PFSK-1 (cell line): ENCODE data around the gene MIA.
A peak's percentile ranks its signal among the peaks of the same experiment; 100 is the strongest.

Source experiments
- FOXP2 ChIP-seq: optimal IDR thresholded peaks from 2 replicates; pipeline ENCODE3; 2011; ENCODE audit warnings: borderline replicate concordance, control low read depth, inconsistent platforms; ENCODE audit not compliant: insufficient read depth; ENCODE audit errors: extremely low read length, extremely low read depth
- POLR2AphosphoS5 ChIP-seq: IDR thresholded peaks from 2 replicates; pipeline ENCODE4 v1.6.1; 2012; ENCODE audit warnings: low read depth, mild to moderate bottlenecking, control low read depth, low read length, moderate library complexity
- REST ChIP-seq, 2 experiments: IDR thresholded peaks; 2 replicates each; pipeline versions ENCODE4 v1.6.1 to v1.8.0; 2011 to 2012; ENCODE audit warnings: low read depth in 2 of 2, low read length in 2 of 2, control low read depth in 1 of 2, inconsistent platforms in 1 of 2, mild to moderate bottlenecking in 1 of 2, moderate library complexity in 1 of 2; ENCODE audit not compliant: insufficient read depth in 1 of 2
- SIN3A ChIP-seq: IDR thresholded peaks from 2 replicates; pipeline ENCODE4 v1.6.1; 2012; ENCODE audit warnings: mild to moderate bottlenecking, low read length, moderate library complexity, borderline replicate concordance; ENCODE audit not compliant: insufficient read depth
- TAF1 ChIP-seq: IDR thresholded peaks from 2 replicates; pipeline ENCODE4 v1.6.1; 2012; ENCODE audit warnings: low read length, control low read depth, borderline replicate concordance; ENCODE audit not compliant: insufficient read depth

Gene MIA

GRCh38 chr19:40801426-40802299 is 26.3 kb downstream of the MIA start:
- TF ChIP-seq FOXP2 (no peak), REST (IDR thresholded peaks at IDR 0.05; ENCODE audit: insufficient read depth in 1 of 2, low read depth in 2 of 2, low read length in 2 of 2) (no peak), SIN3A (no peak), TAF1 (no peak), POLR2AphosphoS5 (0 out of 2 replicates have a peak, but pooled peaks have one; percentile 34)

- TF ChIP-seq FOXP2: no peak
- no peak for TF ChIP-seq TAF1
- TF ChIP-seq POLR2AphosphoS5: no peak
- TF ChIP-seq SIN3A: no peak
- TF ChIP-seq REST (IDR thresholded peaks at IDR 0.05; ENCODE audit: insufficient read depth in 1 of 2, low read depth in 2 of 2, low read length in 2 of 2): no peak
Observed at GRCh38 chr19:40802300-40803169, 27.2 kb downstream of the MIA start.

GRCh38 chr19:40803170-40803856 is 28.0 kb downstream of the MIA start:
- TF ChIP-seq TAF1 (no peak), REST (IDR thresholded peaks at IDR 0.05; ENCODE audit: insufficient read depth in 1 of 2, low read depth in 2 of 2, low read length in 2 of 2) (no peak), FOXP2 (no peak), SIN3A (no peak), POLR2AphosphoS5 (no peak)

GRCh38 chr19:40803857-40804782 is 28.8 kb downstream of the MIA start:
- TF ChIP-seq FOXP2: no peak
- TF ChIP-seq TAF1: no peak
- no peak for TF ChIP-seq SIN3A
- no peak for TF ChIP-seq POLR2AphosphoS5
- TF ChIP-seq REST (IDR thresholded peaks at IDR 0.05; ENCODE audit: insufficient read depth in 1 of 2, low read depth in 2 of 2, low read length in 2 of 2): no peak
